Midbrain (tissue), 1 donor: ENCODE data around the gene IQSEC1.

Experiments
- DNase-seq: peaks from one replicate; lab custom pipeline; 2025; lab: John Stamatoyannopoulos, UW

IQSEC1 gene

GRCh38 chr3:12984023-12984823, 89.0 kb downstream of the IQSEC1 start:
- peak; percentile 80 for DNase-seq

GRCh38 chr3:12983319-12983718, 89.9 kb downstream of the IQSEC1 start:
- no peak for DNase-seq

DNA sequence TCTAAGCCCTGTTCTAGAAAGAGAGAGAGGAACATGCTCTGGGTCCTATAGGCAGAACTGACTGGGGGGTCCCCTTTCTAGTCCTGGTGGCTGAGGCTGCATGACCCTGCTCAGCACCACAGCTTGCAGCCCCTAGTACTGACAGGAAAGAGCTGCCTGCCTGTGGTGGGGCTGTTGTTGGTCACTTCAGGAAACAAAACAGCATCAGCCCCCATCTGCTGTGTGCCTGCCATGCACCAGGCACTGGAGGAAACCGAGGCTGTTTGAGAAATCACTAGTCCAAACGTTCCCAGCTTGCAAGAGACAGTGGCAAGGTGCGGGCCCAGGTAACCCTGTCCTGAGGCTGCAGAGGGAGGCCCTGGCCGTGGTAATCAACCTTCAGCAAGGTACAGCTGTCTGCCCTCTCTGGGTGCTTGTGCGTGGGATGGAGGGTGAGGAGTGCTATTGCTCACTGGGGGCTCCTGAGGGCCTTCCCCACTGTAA, 90.6 kb downstream of the IQSEC1 start:
- DNase-seq = no peak

GRCh38 chr3:12981306-12982275, 91.6 kb downstream of the IQSEC1 start:
- DNase-seq = no peak

DNA sequence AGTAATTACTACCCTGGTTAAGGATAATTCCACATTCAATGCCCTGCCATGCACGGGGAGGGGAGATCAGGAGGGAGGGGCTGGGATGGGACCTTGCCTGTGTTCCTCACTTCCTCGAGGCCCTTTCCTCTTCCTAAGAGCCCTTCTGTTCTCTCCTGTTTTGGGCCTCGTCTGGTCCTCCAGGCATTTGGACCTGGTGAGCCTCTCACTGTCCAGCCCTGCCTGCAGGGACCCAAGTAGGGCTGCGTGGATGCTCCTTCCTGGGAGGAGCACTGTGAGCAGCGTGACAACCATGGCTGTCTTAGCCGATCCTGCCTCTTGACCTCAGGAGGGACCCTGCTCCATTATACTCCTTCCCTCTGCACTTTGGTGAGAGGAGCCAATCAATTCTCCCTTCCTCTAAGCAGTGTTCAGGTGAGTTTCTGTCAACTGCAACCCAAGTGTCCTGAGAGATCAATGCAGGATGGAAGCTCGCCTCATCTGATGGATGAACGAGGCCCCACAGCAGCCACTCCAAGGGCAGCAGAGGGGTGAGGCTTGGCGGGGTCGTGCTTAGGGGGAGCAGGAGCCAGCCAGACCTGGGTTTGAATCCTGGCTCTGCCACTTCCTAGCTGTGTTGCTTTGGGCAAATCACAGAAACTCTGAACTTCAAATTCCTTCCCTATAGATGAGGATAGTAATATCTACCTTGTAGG, 92.5 kb downstream of the IQSEC1 start:
- no peak for DNase-seq

DNA sequence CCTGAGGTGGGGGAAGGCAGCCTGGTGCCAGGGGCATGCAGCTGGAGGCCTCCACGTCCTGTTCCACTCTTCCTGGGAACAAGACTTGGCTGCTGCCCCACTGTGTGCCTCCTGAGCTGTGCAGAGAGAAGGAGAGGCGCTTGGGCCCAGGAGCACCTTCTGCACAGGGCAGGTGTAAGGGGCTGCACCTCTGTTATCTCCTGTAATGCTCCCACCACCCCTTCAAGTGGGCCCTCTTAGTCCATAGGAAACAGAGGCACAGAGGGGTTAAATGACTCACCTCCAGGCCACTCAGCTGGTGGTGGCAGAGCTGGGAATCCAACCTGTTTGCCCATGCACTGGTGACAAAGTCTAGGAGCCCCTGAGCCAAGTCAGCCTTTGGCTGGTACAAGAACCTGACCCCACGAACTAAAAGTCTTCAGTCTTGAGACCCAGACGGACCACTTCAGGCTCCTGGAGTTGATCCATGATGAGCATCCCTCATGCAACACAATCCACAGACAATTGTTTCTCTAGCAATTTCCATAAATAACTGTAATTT, 93.2 kb downstream of the IQSEC1 start:
- DNase-seq = no peak

- DNase-seq = no peak
Measured at GRCh38 chr3:12979151-12979946, 93.9 kb downstream of the IQSEC1 start.

DNA sequence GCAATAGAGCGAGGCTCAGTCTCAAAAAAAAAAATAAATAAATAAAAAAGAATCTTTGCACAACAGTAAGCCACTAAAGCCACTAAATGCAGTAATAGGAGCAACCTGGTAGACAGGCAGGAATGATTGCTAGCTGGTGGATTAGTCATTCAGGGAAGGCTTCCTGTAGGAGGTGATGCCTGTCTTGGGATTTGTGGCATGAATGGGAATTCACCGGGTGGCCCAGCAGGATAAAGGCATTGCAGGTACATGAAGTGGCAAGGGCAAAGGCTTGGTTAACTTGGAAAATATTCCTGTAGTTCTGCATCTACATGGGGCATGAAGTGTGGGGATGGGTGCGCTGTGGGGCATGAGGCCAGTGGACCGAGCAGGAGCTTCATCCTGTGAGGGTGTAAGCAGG, 94.5 kb downstream of the IQSEC1 start:
- DNase-seq = no peak

DNA sequence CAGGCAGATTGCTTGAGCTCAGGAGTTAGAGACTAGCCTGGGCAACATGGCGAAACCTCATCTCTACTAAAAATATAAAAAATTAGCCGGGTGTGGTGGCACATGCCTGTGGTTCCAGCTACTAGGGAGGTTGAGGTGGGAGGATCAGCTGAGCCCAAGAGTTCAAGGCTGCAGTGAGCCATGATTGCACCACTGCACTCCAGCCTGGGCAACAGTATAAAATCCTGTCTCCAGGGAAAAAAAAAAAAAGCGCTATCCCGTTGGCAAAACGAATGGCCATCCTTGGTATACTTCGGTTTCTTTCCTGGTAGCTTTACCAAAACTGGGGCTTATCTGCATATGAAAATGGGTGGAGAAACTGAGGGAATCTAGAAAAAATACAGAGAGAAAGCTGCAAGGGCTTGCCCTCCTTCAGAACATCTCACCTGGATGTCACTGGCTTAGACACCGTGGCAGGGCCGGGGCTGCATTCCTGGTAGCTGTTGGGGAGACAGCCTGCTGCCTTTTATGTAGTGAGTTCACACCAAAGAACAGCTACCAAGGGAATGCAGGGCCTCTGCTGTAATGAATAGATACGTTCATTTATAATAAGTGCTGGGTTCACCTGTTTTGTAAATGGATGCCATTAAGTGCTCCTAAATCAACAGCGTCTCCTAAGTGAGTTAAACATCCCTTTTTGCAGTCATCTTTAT, 96.0 kb downstream of the IQSEC1 start:
- DNase-seq = no peak

- DNase-seq = no peak
Measured at GRCh38 chr3:12975748-12976522, 97.3 kb downstream of the IQSEC1 start.

DNA sequence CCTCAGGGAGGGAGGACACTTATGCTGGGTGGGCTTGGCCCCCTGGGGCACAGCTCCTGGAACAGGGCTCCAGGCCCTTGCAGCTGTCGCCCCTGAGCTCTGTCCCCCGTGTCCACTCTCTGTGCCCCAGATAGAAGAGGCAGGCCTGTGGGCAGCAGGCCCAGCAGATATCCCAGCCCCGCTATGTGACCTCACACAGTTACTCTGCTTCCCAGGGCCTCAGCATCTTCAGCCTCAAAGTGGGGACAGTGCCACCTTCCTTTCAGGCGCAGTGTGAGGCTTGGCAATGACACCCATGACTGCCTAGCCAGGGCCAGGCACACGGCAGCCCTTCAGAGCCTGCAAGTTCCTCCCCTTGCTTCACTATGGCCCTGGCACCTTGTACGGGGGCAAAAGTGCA, 98.4 kb downstream of the IQSEC1 start:
- DNase-seq = no peak

DNA sequence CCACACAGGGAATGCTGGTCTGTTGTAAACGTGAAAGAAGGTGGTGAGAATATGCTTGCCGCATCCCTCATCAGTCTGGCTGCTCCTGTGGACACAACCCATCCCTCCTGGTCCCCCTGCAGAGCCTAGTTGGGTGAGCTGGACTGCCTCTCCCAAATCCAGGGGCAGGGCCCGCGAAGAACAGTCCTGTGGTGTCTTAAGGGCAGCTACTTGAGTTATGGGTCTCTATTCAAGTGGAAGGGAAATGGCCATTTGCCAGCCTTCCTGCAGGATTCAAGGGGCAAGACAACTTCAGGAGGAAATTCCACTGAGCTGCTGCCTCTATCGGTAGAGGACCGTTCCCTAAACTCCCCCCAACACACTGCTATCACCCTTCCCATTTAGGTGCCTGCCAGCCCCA, 98.9 kb downstream of the IQSEC1 start:
- no peak for DNase-seq

- DNase-seq = no peak
Measured at GRCh38 chr3:12973827-12974226, 99.4 kb downstream of the IQSEC1 start.

GRCh38 chr3:12972781-12973702, 100.2 kb downstream of the IQSEC1 start:
- no peak for DNase-seq

- no peak for DNase-seq
Measured at GRCh38 chr3:12972043-12972442, 101.2 kb downstream of the IQSEC1 start.

DNA sequence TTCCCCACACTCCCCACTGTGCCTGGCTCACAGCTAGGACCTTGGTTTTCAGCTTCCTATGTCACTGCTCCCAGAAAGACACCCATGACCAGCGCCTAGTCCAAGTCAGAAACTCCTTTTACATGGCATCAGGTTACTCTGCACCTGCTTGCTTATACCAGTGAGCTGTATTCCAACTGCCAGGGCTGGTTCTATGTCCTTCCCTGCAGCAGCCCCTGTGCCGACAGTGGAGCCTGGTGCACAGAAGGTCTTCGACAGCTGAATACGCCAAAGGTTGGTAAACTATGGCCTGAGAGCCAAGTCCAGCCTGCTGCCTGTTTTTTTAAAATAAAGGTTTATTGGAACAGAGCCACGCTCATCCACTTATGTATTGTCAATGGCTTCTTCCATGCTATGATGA, 102.5 kb downstream of the IQSEC1 start:
- no peak for DNase-seq

DNA sequence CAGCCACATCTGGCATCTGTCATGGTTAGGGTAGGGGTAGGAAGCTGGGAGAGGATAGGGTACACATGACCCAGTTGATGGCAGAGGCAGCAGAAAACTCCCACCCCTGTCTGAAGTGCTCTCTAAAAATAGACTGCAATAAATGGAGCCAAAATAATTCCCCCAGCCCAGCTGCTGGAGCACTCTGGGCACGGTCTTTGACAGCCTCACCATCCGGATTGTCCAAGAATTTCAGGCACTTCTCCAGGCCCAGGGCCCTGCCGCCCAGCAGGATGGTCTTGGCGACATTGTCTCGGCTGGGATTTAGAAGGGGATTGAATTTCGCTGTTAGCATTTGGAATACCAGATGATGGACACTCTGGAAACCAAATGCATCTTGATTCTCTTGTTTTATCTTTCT, 103.7 kb downstream of the IQSEC1 start:
- DNase-seq = peak; percentile 34

DNA sequence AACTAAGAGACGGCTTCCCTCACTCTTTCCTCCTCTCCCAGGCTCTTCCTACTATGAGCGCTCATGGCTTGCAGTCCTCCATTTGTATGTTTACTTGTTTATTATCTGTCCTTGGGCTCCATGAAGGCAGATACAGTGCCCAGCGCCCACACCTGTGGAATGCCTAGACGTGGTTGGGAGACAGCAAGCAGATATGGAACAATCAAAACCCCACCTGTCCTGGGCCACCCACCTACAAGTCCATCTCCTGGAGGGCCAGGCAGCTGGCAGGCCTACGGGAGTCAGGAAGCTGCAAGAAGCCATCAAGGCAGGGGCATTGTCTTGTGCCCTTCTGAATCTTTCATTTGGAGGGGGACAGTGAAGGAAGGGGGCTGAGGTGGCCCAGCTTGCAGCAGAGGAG, 104.7 kb downstream of the IQSEC1 start:
- no peak for DNase-seq
